Fibroblast of villous mesenchyme (primary cell): ENCODE data around the gene BMERB1. TPM values are rescaled to one million over a fixed set of nuclear protein-coding genes. Genes with fewer than 3 reads are reported as not detected.
"Not testable (repeated sequence)": the region's sequence is repeated elsewhere in the genome, so short reads cannot be mapped to it uniquely, and the experiment has no call there.

ENCODE experiments used
- DNase-seq: peaks from one replicate; pipeline ENCODE4 v3.0.0-alpha.2; 2010; ENCODE audit warnings: low read depth
- H3K4me3 ChIP-seq: 2 replicates; pipeline ENCODE4 v1.5.1; 2011; ENCODE audit warnings: low read depth, mild to moderate bottlenecking, low read length
- CTCF ChIP-seq: IDR thresholded peaks from 2 replicates; pipeline ENCODE4 v1.5.1; 2012; ENCODE audit warnings: low read depth, mild to moderate bottlenecking, low read length; ENCODE audit not compliant: insufficient read depth
- total RNA-seq: library from RNA; depleted of rRNA; stranded (reverse); fragments of >200 nt; gene quantifications from 2 replicates; pipeline ENCODE4 v1.2.3, GENCODE V29; 2012

BMERB1 gene
- total RNA-seq, 1 donor: 44.0 TPM

- no peak for DNase-seq
- no peak overlapping the region for H3K4me3 ChIP-seq
- no peak for TF ChIP-seq CTCF
Observed at GRCh38 chr16:15418206-15418605, 16.2 kb upstream of the BMERB1 start.

- not testable (repeated sequence) for H3K4me3 ChIP-seq, DNase-seq
Observed at GRCh38 chr16:15421696-15422095, 12.7 kb upstream of the BMERB1 start.

GRCh38 chr16:15422222-15422621, 12.2 kb upstream of the BMERB1 start:
- no peak for DNase-seq
- TF ChIP-seq CTCF: no peak
- no peak overlapping the region for H3K4me3 ChIP-seq

GRCh38 chr16:15425861-15426260, 8.5 kb upstream of the BMERB1 start:
- no peak overlapping the region for H3K4me3 ChIP-seq
- TF ChIP-seq CTCF: no peak
- peak; percentile 60 for DNase-seq

GRCh38 chr16:15426796-15427195, 7.6 kb upstream of the BMERB1 start:
- TF ChIP-seq CTCF: no peak
- no peak overlapping the region for H3K4me3 ChIP-seq
- DNase-seq: no peak

GRCh38 chr16:15427648-15428239, 6.6 kb upstream of the BMERB1 start:
- H3K4me3 ChIP-seq: no peak overlapping the region
- peak; percentile 84 for DNase-seq
- peak; percentile 65 for TF ChIP-seq CTCF

GRCh38 chr16:15430884-15431283, 3.5 kb upstream of the BMERB1 start:
- DNase-seq, H3K4me3 ChIP-seq: not testable (repeated sequence)

- no peak for TF ChIP-seq CTCF
Observed at GRCh38 chr16:15434079-15434424, 336 bp upstream of the BMERB1 start.

More at GRCh38 chr16:15434079-15434424, 336 bp upstream of the BMERB1 start:
- DNase-seq: no peak
- H3K4me3 ChIP-seq: peak overlapping the region; percentile 75
